B cell (primary cell): Measurements from ENCODE around the gene ANKRD44. TPM values are rescaled to one million over a fixed set of nuclear protein-coding genes. Genes with fewer than 3 reads are reported as not detected.

ENCODE experiments used
- ATAC-seq: fragments of 200-7000 bp; cut with Tn5 transposase; one replicate; pipeline ENCODE4 v1.10.0; 2021; ENCODE audit warnings: low read depth, mild to moderate bottlenecking, moderate number of reproducible peaks, moderate library complexity
- CTCF ChIA-PET: fragments of 350-600 bp; sonication (Branson Sonifier 250); formaldehyde crosslinking; loops from one replicate; lab custom pipeline; 2021; ENCODE audit warnings: antibody characterized with exemption, inconsistent platforms; lab: Charles Lee
- POLR2A ChIA-PET: fragments of 350-600 bp; sonication (Branson Sonifier 250); formaldehyde crosslinking; loops from one replicate; lab custom pipeline; 2021; ENCODE audit warnings: antibody characterized with exemption; lab: Charles Lee
- DNase-seq: peaks from one replicate; pipeline ENCODE4 v3.0.0; 2013
- H2AFZ ChIP-seq: 2 replicates; pipeline ENCODE4 v1.6.1; 2012; ENCODE audit warnings: mild to moderate bottlenecking, low read depth, low read length; ENCODE audit not compliant: insufficient read depth, poor library complexity, severe bottlenecking
- H3K27ac ChIP-seq, 2 donors: 1 replicate in 1 of 2; 2 replicates in 1 of 2; pipeline ENCODE4 v1.5.1; 2012 to 2013; ENCODE audit warnings: low read length in 2 of 2, mild to moderate bottlenecking in 2 of 2, moderate library complexity in 1 of 2
- H3K27me3 ChIP-seq, 4 experiments: fragments of 200-600 bp in 1 of 4; sonication (generic) in 1 of 4; replicated peaks in 1 of 4; 1 replicate in 2 of 4; 2 replicates in 2 of 4; pipeline versions ENCODE4 v1.6.1 to v1.7.0; 2013 to 2016; ENCODE audit warnings: low read length in 3 of 4, mild to moderate bottlenecking in 2 of 4, mixed read lengths in 1 of 4, moderate library complexity in 1 of 4; ENCODE audit not compliant: insufficient read depth in 4 of 4, control insufficient read depth in 3 of 4; ENCODE audit errors: control extremely low read depth in 1 of 4
- H3K36me3 ChIP-seq, 2 experiments: replicated peaks in 1 of 2; 1 replicate in 1 of 2; 2 replicates in 1 of 2; pipeline versions ENCODE4 v1.6.1 to v1.7.1; 2013; ENCODE audit warnings: low read length in 1 of 2; ENCODE audit not compliant: insufficient read depth in 2 of 2, control insufficient read depth in 1 of 2; ENCODE audit errors: control extremely low read depth in 1 of 2, extremely low read depth in 1 of 2
- H3K4me1 ChIP-seq, 2 donors: fragments of 200-600 bp in 1 of 2; sonication (generic) in 1 of 2; 1 replicate in 1 of 2; 2 replicates in 1 of 2; pipeline versions ENCODE4 v1.5.1 to v1.6.1; 2013 to 2017; ENCODE audit warnings: low read length in 2 of 2; ENCODE audit not compliant: control insufficient read depth in 2 of 2, insufficient read depth in 2 of 2
- H3K4me2 ChIP-seq: replicated peaks from 2 replicates; pipeline ENCODE3; 2012; ENCODE audit warnings: mild to moderate bottlenecking, low read depth, low read length; ENCODE audit not compliant: poor library complexity, severe bottlenecking
- H3K4me3 ChIP-seq, 5 experiments: fragments of 200-600 bp in 1 of 5; sonication (generic) in 1 of 5; 1 replicate in 3 of 5; 2 replicates in 2 of 5; pipeline versions ENCODE4 v1.5.1 to v1.7.0; 2011 to 2016; ENCODE audit warnings: low read length in 4 of 5, mild to moderate bottlenecking in 4 of 5, low read depth in 2 of 5, control low read depth in 1 of 5, moderate library complexity in 1 of 5; ENCODE audit not compliant: insufficient read depth in 1 of 5; ENCODE audit errors: control extremely low read depth in 1 of 5, extremely low read depth in 1 of 5
- H3K79me2 ChIP-seq: fragments of 200-600 bp; sonication (generic); one replicate; pipeline ENCODE4 v1.6.0; 2016; ENCODE audit warnings: low read length; ENCODE audit not compliant: control insufficient read depth, insufficient read depth
- H3K9ac ChIP-seq: fragments of 200-600 bp; sonication (generic); 2 replicates; pipeline ENCODE4 v1.6.1; 2017; ENCODE audit warnings: mild to moderate bottlenecking, low read length, moderate library complexity
- H3K9me3 ChIP-seq, 3 donors: one replicate each; pipeline versions ENCODE4 v1.6.1 to v1.7.1; 2013; ENCODE audit warnings: low read length in 2 of 3; ENCODE audit not compliant: control insufficient read depth in 2 of 3, insufficient read depth in 1 of 3; ENCODE audit errors: control extremely low read depth in 1 of 3
- H4K20me1 ChIP-seq: 2 replicates; pipeline ENCODE4 v1.6.0; 2012; ENCODE audit warnings: mild to moderate bottlenecking, low read length; ENCODE audit not compliant: insufficient read depth, control insufficient read depth, poor library complexity, severe bottlenecking
- H3K27ac Mint-ChIP-seq: one replicate; pipeline ENCODE4 v1.8.0; 2021; ENCODE audit warnings: mixed read lengths
- H3K27me3 Mint-ChIP-seq: one replicate; pipeline ENCODE4 v1.8.0; 2021; ENCODE audit warnings: mixed read lengths
- H3K4me1 Mint-ChIP-seq: one replicate; pipeline ENCODE4 v1.8.0; 2021; ENCODE audit warnings: mixed read lengths
- H3K4me3 Mint-ChIP-seq: one replicate; pipeline ENCODE4 v1.8.0; 2021; ENCODE audit warnings: mixed read lengths
- H3K9me3 Mint-ChIP-seq: one replicate; pipeline ENCODE4 v1.8.0; 2022; ENCODE audit warnings: mixed read lengths; ENCODE audit not compliant: insufficient read depth
- EZH2 ChIP-seq: IDR thresholded peaks from 2 replicates; pipeline ENCODE4 v1.6.1; 2012; ENCODE audit warnings: borderline replicate concordance, low read depth, mild to moderate bottlenecking, moderate library complexity, low read length; ENCODE audit not compliant: insufficient read depth, poor library complexity, severe bottlenecking
- WGBS: methylation state at CpG from one replicate; pipeline ENCODE4 v1.1.5; 2013; ENCODE audit warnings: missing lambda C conversion rate; ENCODE audit not compliant: insufficient coverage; 5-methylcytosine and 5-hydroxymethylcytosine counted together
- intact Hi-C: fragments of 100-400 bp; cut with micrococcal nuclease; formaldehyde crosslinking; loops from one replicate; pipeline ENCODE4 v1.10.0; 2022
- polyA plus RNA-seq: library from polyadenylated mRNA; depleted of rRNA; stranded (reverse); fragments of >200 nt; gene quantifications from 2 replicates; pipeline ENCODE4 v1.2.3, GENCODE V29; 2012
- total RNA-seq, 2 donors: library from RNA; stranded (reverse); fragments of 120-200 nt in 1 of 2; gene quantifications; 1 replicate in 1 of 2; 2 replicates in 1 of 2; pipeline versions ENCODE4 v1.2.3 to v1.2.4, GENCODE V29; 2013 to 2022
- TF ChIP-seq, protein P1 (sequence below): fragments of 200-600 bp; IDR thresholded peaks from one replicate; pipeline ENCODE4 v1.8.0; 2022; ENCODE audit warnings: antibody characterized with exemption, mild to moderate bottlenecking

ANKRD44 gene
- total and polyA plus RNA-seq, 2 donors (not counting 1 experiment from before 2014, with no cell fraction given) = 92.6 to 457 TPM

DNA sequence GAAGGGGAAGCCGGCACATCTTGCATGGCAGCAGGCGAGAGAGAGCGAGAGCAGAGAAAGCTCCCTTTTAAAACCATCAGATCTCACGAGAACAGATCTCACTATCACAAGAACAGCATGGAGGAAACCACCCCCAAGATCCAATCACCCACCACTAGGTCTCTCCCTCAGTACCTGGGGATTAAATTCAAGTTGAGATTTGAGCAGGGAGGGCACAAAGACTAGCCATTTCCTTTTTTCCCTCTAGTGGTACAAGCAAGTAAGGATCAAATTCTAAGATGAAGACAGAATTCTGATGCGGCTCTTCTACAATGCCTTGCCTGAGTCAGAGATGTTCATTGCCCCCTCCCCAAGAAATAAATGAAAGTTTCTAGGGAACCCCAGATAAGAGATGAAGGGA is 45.6 kb upstream of the ANKRD44 start:
- Histone ChIP-seq H3K4me3 (no peak overlapping the region), H4K20me1 (no peaks in the 10 kb centered on the region), H3K4me1 (no peaks in the 10 kb centered on the region), H3K27me3 (no peaks in the 10 kb centered on the region), H3K36me3 (no peaks in the 10 kb centered on the region), H3K27ac (no peak overlapping the region), H3K9ac (no peak overlapping the region), H3K9me3 (no peaks in the 10 kb centered on the region), H2AFZ (no peak overlapping the region), H3K79me2 (no peaks in the 10 kb centered on the region), H3K4me2 (no peak overlapping the region)
- WGBS = 100% methylated on average over 3 of the region's 5 CpGs
- H3K9me3 Mint-ChIP-seq = no peaks in the 10 kb centered on the region
- peak; percentile 31 for DNase-seq
- TF ChIP-seq, protein P1, sequence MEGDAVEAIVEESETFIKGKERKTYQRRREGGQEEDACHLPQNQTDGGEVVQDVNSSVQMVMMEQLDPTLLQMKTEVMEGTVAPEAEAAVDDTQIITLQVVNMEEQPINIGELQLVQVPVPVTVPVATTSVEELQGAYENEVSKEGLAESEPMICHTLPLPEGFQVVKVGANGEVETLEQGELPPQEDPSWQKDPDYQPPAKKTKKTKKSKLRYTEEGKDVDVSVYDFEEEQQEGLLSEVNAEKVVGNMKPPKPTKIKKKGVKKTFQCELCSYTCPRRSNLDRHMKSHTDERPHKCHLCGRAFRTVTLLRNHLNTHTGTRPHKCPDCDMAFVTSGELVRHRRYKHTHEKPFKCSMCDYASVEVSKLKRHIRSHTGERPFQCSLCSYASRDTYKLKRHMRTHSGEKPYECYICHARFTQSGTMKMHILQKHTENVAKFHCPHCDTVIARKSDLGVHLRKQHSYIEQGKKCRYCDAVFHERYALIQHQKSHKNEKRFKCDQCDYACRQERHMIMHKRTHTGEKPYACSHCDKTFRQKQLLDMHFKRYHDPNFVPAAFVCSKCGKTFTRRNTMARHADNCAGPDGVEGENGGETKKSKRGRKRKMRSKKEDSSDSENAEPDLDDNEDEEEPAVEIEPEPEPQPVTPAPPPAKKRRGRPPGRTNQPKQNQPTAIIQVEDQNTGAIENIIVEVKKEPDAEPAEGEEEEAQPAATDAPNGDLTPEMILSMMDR = peak; percentile 46
- TF ChIP-seq EZH2 = no peak
- CTCF ChIA-PET = interaction anchor here (0.7 to 2.2 kb wide), 4 partner anchors 18 to 243 kb away, joined by 3 to 14 read pairs (median 4); no protein-coding TSS in a partner anchor
- POLR2A ChIA-PET = no interaction called here
- no peaks in the 10 kb centered on the region for H3K4me1 Mint-ChIP-seq
- H3K27ac Mint-ChIP-seq = no peak overlapping the region
- ATAC-seq = peak; percentile 33
- no peaks in the 10 kb centered on the region for H3K27me3 Mint-ChIP-seq
- H3K4me3 Mint-ChIP-seq = no peak overlapping the region
- intact Hi-C loops = loop anchor here (1.0 kb wide), 1 partner anchor 165 kb away; no protein-coding TSS in a partner anchor

DNA sequence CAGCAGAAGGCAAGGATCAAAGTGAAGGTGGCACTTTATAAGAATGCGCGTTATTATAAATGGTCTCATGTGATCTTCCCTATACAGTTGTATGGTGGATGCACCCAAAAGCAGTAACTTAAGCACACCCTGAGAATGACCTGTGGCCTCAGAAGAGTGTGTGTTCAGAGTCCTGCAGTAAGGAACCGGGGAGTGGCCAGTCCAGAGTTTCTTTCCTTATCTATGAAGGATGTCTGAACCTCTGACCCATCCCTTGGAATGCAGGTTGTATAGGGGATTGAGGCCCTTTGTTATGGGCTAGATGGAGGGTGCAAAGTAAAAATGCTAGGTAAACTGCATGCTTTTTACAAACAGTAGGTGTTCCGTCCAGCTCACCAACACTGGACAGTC is 43.6 kb upstream of the ANKRD44 start:
- intact Hi-C loops = no loop called here
- no peak for ATAC-seq
- H3K4me3 Mint-ChIP-seq = no peak overlapping the region
- Histone ChIP-seq H3K36me3 (no peaks in the 10 kb centered on the region), H3K4me2 (no peak overlapping the region), H3K27ac (no peak overlapping the region), H4K20me1 (no peaks in the 10 kb centered on the region), H3K4me1 (no peaks in the 10 kb centered on the region), H3K9ac (no peak overlapping the region), H3K27me3 (no peaks in the 10 kb centered on the region), H3K79me2 (no peaks in the 10 kb centered on the region), H2AFZ (no peak overlapping the region), H3K9me3 (no peaks in the 10 kb centered on the region), H3K4me3 (no peak overlapping the region)
- H3K4me1 Mint-ChIP-seq = no peaks in the 10 kb centered on the region
- no peak for DNase-seq
- whole genome bisulfite sequencing = 88% methylated on average over 1 of the region's 4 CpGs
- ChIA-PET CTCF (interaction anchor here (1.2 kb wide), 1 partner anchor 241 kb away, joined by 4 read pairs; no protein-coding TSS in a partner anchor), POLR2A (no interaction called here)
- H3K27me3 Mint-ChIP-seq = no peaks in the 10 kb centered on the region
- TF ChIP-seq, protein P1 = no peak
- TF ChIP-seq EZH2 = no peak
- no peaks in the 10 kb centered on the region for H3K9me3 Mint-ChIP-seq
- no peak overlapping the region for H3K27ac Mint-ChIP-seq
